Hepatocyte (in vitro differentiated cells): ENCODE measurements around the gene WDR11.

Source experiments
- CTCF ChIP-seq: fragments of 200-600 bp; sonication (generic); IDR thresholded peaks from 2 replicates; pipeline ENCODE4 v1.5.1; 2016; ENCODE audit warnings: antibody characterized with exemption, mild to moderate bottlenecking; ENCODE audit not compliant: poor library complexity
- EZH2 ChIP-seq: fragments of 200-600 bp; sonication (generic); IDR thresholded peaks from 2 replicates; pipeline ENCODE4 v1.6.1; 2016; ENCODE audit warnings: antibody characterized with exemption, mild to moderate bottlenecking, borderline replicate concordance

- TF ChIP-seq CTCF (no peak), EZH2 (no peak)
Measured at GRCh38 chr10:120938822-120939221, 87.7 kb downstream of the WDR11 start.
